Endothelial cell of umbilical vein (primary cell): ENCODE measurements around the gene ZNF827. TPM values are rescaled to one million over a fixed set of nuclear protein-coding genes. Genes with fewer than 3 reads are reported as not detected.

ENCODE experiments used
- BruUV-seq: library from RNA; stranded (reverse); fragments of 400-500 nt; replicated peaks from 2 replicates; lab custom pipeline; 2021; lab: Mats Ljungman, UMichigan
- CTCF ChIA-PET: fragments of 300-600, 350-600 bp; sonication (Branson Sonifier 250); formaldehyde crosslinking; loops from one replicate; lab custom pipeline; 2021; ENCODE audit warnings: antibody characterized with exemption, inconsistent platforms; lab: Charles Lee
- POLR2A ChIA-PET: fragments of 300-600, 350-600 bp; sonication (Branson Sonifier 250); formaldehyde crosslinking; loops from one replicate; lab custom pipeline; 2021; ENCODE audit warnings: antibody characterized with exemption, inconsistent platforms; lab: Charles Lee
- DNase-seq: peaks from one replicate; pipeline ENCODE4 v3.0.0-alpha.2; 2011; ENCODE audit warnings: low read depth, low spot score
- FAIRE-seq: peaks from 2 replicates; lab custom pipeline; 2011; peaks lifted over from hg19 to GRCh38; lab: Jason Lieb, UNC
- H2AFZ ChIP-seq: 2 replicates; pipeline ENCODE4 v1.6.0; 2012; ENCODE audit warnings: low read depth, low read length, control low read depth, inconsistent platforms
- H3K27ac ChIP-seq: 2 replicates; pipeline ENCODE4 v1.5.1; 2011; ENCODE audit warnings: low read depth, mild to moderate bottlenecking, control low read depth, low read length, moderate library complexity; ENCODE audit not compliant: insufficient read depth
- H3K27me3 ChIP-seq, 2 experiments: 2 replicates each; pipeline versions ENCODE4 v1.6.0 to v1.6.1; 2011; ENCODE audit warnings: low read length in 2 of 2, mixed read lengths in 1 of 2; ENCODE audit not compliant: control insufficient read depth in 2 of 2, insufficient read depth in 2 of 2
- H3K36me3 ChIP-seq, 2 experiments: 2 replicates in 1 of 2; 3 replicates in 1 of 2; pipeline ENCODE4 v1.5.1; 2011; ENCODE audit warnings: low read length in 2 of 2, mild to moderate bottlenecking in 1 of 2, moderate library complexity in 1 of 2; ENCODE audit not compliant: control insufficient read depth in 2 of 2, insufficient read depth in 2 of 2; ENCODE audit errors: extremely low read depth in 1 of 2
- H3K4me1 ChIP-seq: 3 replicates; pipeline ENCODE4 v1.5.1; 2011; ENCODE audit warnings: mild to moderate bottlenecking, low read length; ENCODE audit not compliant: control insufficient read depth, insufficient read depth; ENCODE audit errors: extremely low read depth
- H3K4me2 ChIP-seq: 2 replicates; pipeline ENCODE4 v1.6.1; 2011; ENCODE audit warnings: low read length, control low read depth, mixed read lengths; ENCODE audit not compliant: insufficient read depth
- H3K4me3 ChIP-seq, 3 experiments: fragments of 200-600 bp in 1 of 3; sonication (generic), shearing (Covaris generic) in 1 of 3; replicated peaks in 1 of 3; 2 replicates each; pipeline ENCODE4 v1.5.1; 2011 to 2016; ENCODE audit warnings: control low read depth in 3 of 3, low read length in 3 of 3, mild to moderate bottlenecking in 2 of 3, inconsistent platforms in 1 of 3, low read depth in 1 of 3, moderate library complexity in 1 of 3; ENCODE audit not compliant: insufficient read depth in 1 of 3
- H3K79me2 ChIP-seq: 2 replicates; pipeline ENCODE4 v1.6.0; 2012; ENCODE audit warnings: low read length, inconsistent platforms; ENCODE audit not compliant: control insufficient read depth, insufficient read depth
- H3K9ac ChIP-seq: replicated peaks from 2 replicates; pipeline ENCODE3; 2011; ENCODE audit warnings: low read length, control low read depth; ENCODE audit not compliant: insufficient read depth; ENCODE audit errors: extremely low read depth
- H3K9me1 ChIP-seq: replicated peaks from 3 replicates; pipeline ENCODE4 v1.6.0; 2011; ENCODE audit warnings: mild to moderate bottlenecking, low read length; ENCODE audit not compliant: control insufficient read depth, insufficient read depth; ENCODE audit errors: extremely low read depth
- H3K9me3 ChIP-seq: replicated peaks from 2 replicates; pipeline ENCODE4 v1.5.1; 2012; ENCODE audit warnings: low read length, inconsistent platforms; ENCODE audit not compliant: control insufficient read depth, insufficient read depth
- H4K20me1 ChIP-seq: replicated peaks from 2 replicates; pipeline ENCODE3; 2011; ENCODE audit warnings: mild to moderate bottlenecking, low read length; ENCODE audit not compliant: control insufficient read depth, insufficient read depth; ENCODE audit errors: extremely low read depth
- CTCF ChIP-seq, 2 donors: IDR thresholded peaks; 1 replicate in 1 of 2; 2 replicates in 1 of 2; pipeline ENCODE4 v1.5.1; 2011; ENCODE audit warnings: low read length in 2 of 2, mild to moderate bottlenecking in 2 of 2, moderate library complexity in 2 of 2, control low read depth in 1 of 2, inconsistent platforms in 1 of 2, low read depth in 1 of 2; ENCODE audit not compliant: insufficient read depth in 1 of 2; ENCODE audit errors: extremely low read depth in 1 of 2
- EZH2 ChIP-seq: IDR thresholded peaks from 2 replicates; pipeline ENCODE4 v1.6.1; 2012; ENCODE audit warnings: borderline replicate concordance, low read depth, mild to moderate bottlenecking, moderate library complexity, low read length, inconsistent platforms; ENCODE audit not compliant: severe bottlenecking
- GATA2 ChIP-seq: IDR thresholded peaks from 2 replicates; pipeline ENCODE4 v1.7.0; 2011; ENCODE audit warnings: low read depth, mild to moderate bottlenecking, moderate library complexity, mixed read lengths, low read length; ENCODE audit not compliant: insufficient read length, insufficient read depth
- JUN ChIP-seq: IDR thresholded peaks from 2 replicates; pipeline ENCODE4 v1.6.1; 2011; ENCODE audit warnings: borderline replicate concordance, low read depth; ENCODE audit not compliant: insufficient read length, insufficient read depth
- MAX ChIP-seq: IDR thresholded peaks from 2 replicates; pipeline ENCODE4 v1.6.1; 2011; ENCODE audit not compliant: insufficient read depth, insufficient read length
- POLR2A ChIP-seq: IDR thresholded peaks from 2 replicates; pipeline ENCODE4 v1.6.1; 2012; ENCODE audit warnings: low read depth, mild to moderate bottlenecking, control low read depth, low read length
- dilution Hi-C: fragments of 300-500 bp; cut with MboI; formaldehyde crosslinking; loops from one replicate; pipeline ENCODE4 v1.15.0; 2019; ENCODE audit warnings: low sequenced_read_pairs; ENCODE audit not compliant: extremely low pct_ligation_motif_present
- intact Hi-C: fragments of 100-400 bp; cut with micrococcal nuclease; formaldehyde crosslinking; loops from one replicate; pipeline ENCODE4 v1.10.0; 2022
- polyA plus RNA-seq, 4 experiments: library from polyadenylated mRNA; depleted of rRNA in 3 of 4; stranded (reverse) in 3 of 4; unstranded in 1 of 4; fragments of >200 nt; gene quantifications; 2 replicates each; pipeline versions ENCODE4 v1.2.1 to v1.2.3, GENCODE V29; 2011 to 2012; ENCODE audit warnings: missing spikeins in 1 of 4
- total RNA-seq: library from RNA; stranded (reverse); gene quantifications from 2 replicates; pipeline ENCODE4 v1.2.3, GENCODE V29; 2021

Gene ZNF827
- total and polyA plus RNA-seq, 2 donors (not counting 3 experiments of a cell fraction or from before 2014, with no cell fraction given), result 16.9 to 23.7 TPM

GRCh38 chr4:145937971-145938611 is 532 bp downstream of the ZNF827 start:
- Histone ChIP-seq H2AFZ (peak overlapping the region; percentile 97), H3K4me3 (peak overlapping the region; percentile 81 to 97 (median 85)), H3K36me3 (no peaks in the 10 kb centered on the region), H3K4me1 (peaks cover 22% of the 10 kb centered on the region), H3K9me3 (no peaks in the 10 kb centered on the region), H4K20me1 (no peaks in the 10 kb centered on the region), H3K27me3 (no peaks in the 10 kb centered on the region), H3K9ac (peak overlapping the region; percentile 96), H3K9me1 (no peaks in the 10 kb centered on the region), H3K4me2 (peak overlapping the region; percentile 91), H3K79me2 (peaks cover 23% of the 10 kb centered on the region), H3K27ac (peak overlapping the region; percentile 94)
- POLR2A ChIA-PET, result no interaction called here
- TF ChIP-seq GATA2 (no peak), EZH2 (no peak), MAX (no peak), POLR2A (peak; percentile 16), CTCF (IDR thresholded peaks at IDR 0.05; ENCODE audit: extremely low read depth in 1 of 2, insufficient read depth in 1 of 2, low read depth in 1 of 2, low read length in 2 of 2) (no peak), JUN (no peak)
- FAIRE-seq, result no peak
- dilution Hi-C loops (no loop called here), intact Hi-C loops (loop anchor here (1.0 to 10.0 kb wide), 5 partner anchors 14 to 841 kb away; partner anchors contain the start of genes ABCE1, ANAPC10 and SLC10A7)
- TSS peak; percentile 12 for BruUV-seq
- DNase-seq, result peak; percentile 51
- CTCF ChIA-PET, result interaction anchor here (0.7 to 1.1 kb wide), 4 partner anchors 14 to 876 kb away, joined by 3 read pairs; no protein-coding TSS in a partner anchor
